ENCODE data around the gene SMIM35.

DNA sequence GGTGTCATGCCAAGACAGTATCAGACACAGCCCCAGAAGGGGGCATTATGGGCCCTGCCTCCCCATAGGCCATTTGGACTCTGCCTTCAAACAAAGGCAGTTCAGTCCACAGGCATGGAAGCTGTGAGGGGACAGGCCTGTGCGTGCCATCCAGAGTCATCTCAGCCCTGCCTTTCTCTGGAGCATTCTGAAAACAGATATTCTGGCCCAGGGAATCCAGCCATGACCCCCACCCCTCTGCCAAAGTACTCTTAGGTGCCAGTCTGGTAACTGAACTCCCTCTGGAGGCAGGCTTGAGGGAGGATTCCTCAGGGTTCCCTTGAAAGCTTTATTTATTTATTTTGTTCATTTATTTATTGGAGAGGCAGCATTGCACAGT, 85.9 kb downstream of the SMIM35 start:
- TF ChIP-seq, protein P1, sequence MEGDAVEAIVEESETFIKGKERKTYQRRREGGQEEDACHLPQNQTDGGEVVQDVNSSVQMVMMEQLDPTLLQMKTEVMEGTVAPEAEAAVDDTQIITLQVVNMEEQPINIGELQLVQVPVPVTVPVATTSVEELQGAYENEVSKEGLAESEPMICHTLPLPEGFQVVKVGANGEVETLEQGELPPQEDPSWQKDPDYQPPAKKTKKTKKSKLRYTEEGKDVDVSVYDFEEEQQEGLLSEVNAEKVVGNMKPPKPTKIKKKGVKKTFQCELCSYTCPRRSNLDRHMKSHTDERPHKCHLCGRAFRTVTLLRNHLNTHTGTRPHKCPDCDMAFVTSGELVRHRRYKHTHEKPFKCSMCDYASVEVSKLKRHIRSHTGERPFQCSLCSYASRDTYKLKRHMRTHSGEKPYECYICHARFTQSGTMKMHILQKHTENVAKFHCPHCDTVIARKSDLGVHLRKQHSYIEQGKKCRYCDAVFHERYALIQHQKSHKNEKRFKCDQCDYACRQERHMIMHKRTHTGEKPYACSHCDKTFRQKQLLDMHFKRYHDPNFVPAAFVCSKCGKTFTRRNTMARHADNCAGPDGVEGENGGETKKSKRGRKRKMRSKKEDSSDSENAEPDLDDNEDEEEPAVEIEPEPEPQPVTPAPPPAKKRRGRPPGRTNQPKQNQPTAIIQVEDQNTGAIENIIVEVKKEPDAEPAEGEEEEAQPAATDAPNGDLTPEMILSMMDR (IDR thresholded peaks at IDR 0.05 in 4 of 5, conservative IDR thresholded peaks at IDR 0.05 in 1 of 5), result no peak
- no peak for TF ChIP-seq POLR2A (IDR thresholded peaks at IDR 0.05)

Data from gastrocnemius medialis (tissue), 4 donors.